HCT116 (cell line): ENCODE measurements around the gene PITRM1.

Source experiments
- CTCF ChIP-seq, 3 experiments: fragments of 200-600 bp in 1 of 3; sonication (generic) in 1 of 3; IDR thresholded peaks in 2 of 3; conservative IDR thresholded peaks in 1 of 3; 2 replicates each; pipeline ENCODE4 v1.5.1; 2012 to 2017; ENCODE audit warnings: low read depth in 2 of 3, low read length in 2 of 3, antibody characterized with exemption in 1 of 3, borderline replicate concordance in 1 of 3, control low read depth in 1 of 3, mild to moderate bottlenecking in 1 of 3, mixed read lengths in 1 of 3, mixed run types in 1 of 3, moderate library complexity in 1 of 3; ENCODE audit not compliant: insufficient read depth in 1 of 3
- ELF1 ChIP-seq: IDR thresholded peaks from 2 replicates; pipeline ENCODE4 v1.6.1; 2012; ENCODE audit warnings: low read depth, borderline replicate concordance
- EZH2 ChIP-seq: fragments of 200-600 bp; sonication (generic); IDR thresholded peaks from 2 replicates; pipeline ENCODE4 v1.6.1; 2017; ENCODE audit warnings: antibody characterized with exemption, mixed run types
- JUND ChIP-seq: IDR thresholded peaks from 2 replicates; pipeline ENCODE4 v1.6.1; 2012
- SRF ChIP-seq: IDR thresholded peaks from 2 replicates; pipeline ENCODE4 v1.6.1; 2012; ENCODE audit warnings: low read depth

- no peak for TF ChIP-seq CTCF (IDR thresholded peaks at IDR 0.05 in 2 of 3, conservative IDR thresholded peaks at IDR 0.05 in 1 of 3; ENCODE audit: borderline replicate concordance in 1 of 3, insufficient read depth in 1 of 3, low read depth in 2 of 3, low read length in 2 of 3)
- TF ChIP-seq ELF1 = no peak
- no peak for TF ChIP-seq SRF
- TF ChIP-seq JUND = no peak
- TF ChIP-seq EZH2 = no peak
These were observed 24.5 kb downstream of the PITRM1 start for GRCh38 chr10:3148041-3148440.
